Measurements from ENCODE around the gene GNAT1.
A peak's percentile ranks its signal among the peaks of the same experiment; 100 is the strongest.
"Not testable (repeated sequence)": the region's sequence is repeated elsewhere in the genome, so short reads cannot be mapped to it uniquely, and the experiment has no call there.

The GNAT1 gene

DNA sequence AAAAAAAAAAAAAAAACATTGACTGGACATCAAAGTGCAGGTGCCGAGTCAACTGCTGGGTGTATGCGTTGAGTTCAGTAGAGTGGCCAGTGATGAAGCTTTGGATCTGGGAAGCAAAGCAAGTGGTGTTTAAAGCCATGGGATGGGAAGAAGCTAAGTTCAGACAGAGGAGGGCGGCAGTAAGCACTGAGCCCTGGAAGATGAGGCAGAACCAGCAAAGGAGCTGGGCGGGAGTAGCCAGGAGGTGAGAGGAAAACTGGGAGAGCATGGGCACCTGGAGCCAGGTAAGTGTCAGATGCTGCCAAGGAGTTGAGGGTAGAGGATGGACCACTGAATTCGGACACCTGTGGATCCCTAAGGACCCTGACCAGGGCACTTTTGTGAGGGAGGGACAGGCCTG, 33.2 kb downstream of the GNAT1 start:
- DNase-seq: no peak

DNA sequence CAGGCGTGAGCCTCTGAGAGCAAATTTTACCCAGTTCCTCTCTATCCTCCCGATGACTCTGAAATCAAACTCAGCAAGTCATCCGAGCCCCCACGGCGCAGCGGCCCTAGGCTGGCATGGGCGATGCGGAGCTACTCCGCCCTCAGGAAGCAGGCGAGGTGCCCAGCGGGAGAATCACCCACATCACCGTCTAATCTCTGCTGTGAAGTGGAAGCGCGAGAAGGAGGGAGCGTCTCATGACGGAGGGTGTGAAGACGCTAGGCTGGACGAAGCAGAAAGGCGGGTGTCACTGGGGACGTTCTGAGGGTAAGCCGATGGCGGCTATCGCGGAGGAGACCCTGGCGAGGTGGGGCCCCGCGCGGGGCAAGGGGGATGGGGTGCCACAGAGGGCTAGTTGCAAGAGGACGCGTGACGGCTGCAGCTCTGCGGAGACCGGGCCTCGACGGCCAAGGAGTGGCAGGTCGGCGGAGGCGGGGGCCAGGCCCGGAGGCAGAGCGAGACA, 35.5 kb downstream of the GNAT1 start:
- peak; percentile 70 for DNase-seq

DNA sequence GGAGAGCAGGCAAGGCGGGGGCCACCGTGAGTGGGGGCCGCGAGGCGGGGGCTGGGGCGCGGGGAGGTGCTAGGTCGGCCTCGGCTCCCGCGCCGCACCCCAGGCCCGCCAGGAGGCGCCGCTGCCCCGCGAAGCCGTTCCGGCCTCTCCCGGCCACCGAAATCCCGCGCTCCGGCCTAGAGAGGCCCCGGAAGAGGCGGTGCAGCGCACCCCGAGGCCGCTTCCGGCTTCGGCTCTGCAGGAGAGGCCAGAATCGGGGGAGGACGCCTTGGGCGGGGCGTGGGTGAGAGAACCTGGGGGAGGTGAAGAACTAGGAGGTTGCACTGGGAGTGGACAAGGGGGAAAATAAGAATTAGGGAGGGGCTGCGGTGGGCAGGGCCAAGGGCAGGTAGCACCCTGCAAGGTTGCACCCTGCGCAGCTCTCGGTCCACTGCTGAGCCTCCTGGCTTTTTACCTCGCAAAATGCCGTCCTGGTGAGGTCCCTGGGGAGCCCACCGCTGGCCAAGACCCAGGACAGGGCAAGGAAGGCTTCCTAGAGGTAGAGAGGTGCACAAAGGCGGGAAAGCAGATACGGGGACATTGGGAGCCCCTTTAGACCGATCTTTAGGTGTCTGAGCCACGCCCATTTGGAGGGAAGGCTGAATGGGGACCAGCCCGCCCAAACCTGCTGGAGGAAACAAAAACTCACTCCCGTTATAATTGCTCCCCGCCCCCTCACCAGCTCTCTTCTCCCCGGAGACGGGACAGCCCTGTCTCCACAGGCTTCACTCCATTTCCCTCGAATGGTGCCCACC, 36.2 kb downstream of the GNAT1 start:
- peak; percentile 98 for DNase-seq

DNA sequence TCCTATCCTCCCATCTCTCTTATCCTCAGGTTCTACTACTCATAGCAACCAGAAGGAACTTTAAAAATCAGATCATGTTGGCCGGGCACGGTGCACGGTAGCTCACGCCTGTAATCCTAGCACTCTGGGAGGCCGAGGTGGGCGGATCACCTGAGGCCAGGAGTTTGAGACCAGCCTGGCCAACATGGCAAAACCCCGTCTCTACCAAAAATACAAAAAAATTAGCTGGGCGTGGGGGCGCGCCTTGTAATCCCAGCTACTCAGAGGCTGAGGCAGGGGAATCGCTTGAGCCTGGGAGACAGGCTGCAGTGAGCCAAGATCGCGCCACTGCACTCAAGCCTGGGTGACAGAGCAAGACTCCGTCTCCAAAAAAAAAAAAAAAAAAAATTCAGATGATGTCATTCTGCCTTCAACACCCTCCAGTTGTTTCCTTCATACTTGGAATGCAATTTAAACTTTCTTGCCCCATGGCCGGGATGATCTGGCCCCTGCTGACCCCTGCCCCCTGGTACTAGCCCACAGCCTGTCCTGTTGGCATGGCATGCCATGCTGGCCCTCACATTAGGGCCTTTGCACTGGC, 36.9 kb downstream of the GNAT1 start:
- DNase-seq: not testable (repeated sequence)

DNA sequence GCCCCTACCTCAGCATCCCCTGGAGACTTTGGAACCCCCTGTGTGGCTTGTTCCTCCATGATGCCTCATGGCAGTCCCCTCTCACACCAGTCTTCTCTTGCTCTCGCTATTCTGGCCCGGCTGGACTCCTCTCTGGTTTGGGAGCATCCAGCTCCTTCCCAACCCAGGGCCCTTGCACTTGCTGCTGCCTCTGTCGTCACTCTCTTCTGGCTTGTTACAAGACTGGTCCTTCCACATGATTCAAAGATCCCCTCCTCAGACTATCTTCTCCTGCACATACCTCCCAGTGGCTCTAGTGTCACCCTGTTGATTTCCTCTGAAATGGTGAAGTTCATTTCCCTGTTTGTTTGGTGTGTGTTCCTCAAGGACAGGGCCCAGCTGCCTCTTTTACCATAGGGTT, 38.1 kb downstream of the GNAT1 start:
- no peak for DNase-seq

DNA sequence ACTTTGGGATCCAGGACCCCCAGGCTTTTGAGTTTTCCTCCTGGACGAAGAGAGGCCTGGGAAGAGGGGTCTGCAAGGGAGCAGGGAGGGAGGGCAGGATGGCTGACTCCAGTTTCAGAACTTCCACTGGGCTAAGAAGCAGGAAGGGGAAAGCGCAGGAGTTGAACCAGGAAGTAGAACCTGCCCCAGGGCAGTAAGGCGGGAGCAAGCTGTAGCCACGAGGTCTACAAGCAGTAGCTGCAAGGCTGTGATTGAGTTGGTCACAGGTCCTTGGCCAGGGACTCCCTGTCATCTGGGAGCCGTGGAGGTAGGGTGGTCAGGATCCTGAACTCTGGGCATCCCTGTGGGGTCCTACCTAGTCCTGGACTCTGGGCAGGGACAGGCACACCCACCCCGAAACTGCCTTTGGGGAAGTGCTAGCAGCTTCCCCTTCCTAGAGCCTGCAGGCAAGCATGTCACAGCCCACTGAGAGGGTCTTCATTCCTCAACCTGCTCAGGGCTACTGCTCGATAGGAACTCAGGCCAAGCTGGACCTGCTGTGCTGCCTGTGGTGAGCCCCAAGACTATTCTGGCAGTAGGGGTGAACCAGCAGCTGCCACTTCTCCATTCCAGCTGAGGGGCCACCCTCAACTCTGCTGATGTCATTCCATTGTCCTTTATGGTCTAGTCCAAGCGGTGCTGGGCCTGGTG, 38.8 kb downstream of the GNAT1 start:
- DNase-seq: no peak

DNA sequence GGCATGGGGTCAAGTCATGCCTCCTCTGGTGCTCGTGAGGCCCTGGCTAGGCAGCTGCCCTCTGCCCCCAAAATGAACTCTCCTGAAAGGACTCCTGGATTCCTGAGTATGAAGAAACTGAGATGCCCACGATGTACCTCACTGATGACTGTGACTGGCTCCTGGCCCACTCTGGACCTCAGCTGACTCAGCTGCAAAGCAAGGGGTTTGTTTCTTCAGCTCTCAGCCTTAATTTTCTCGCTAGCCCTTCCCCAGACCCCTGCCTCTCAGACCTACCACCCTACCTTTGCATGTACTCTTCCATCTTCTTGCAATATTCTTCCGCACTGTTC, 39.4 kb downstream of the GNAT1 start:
- no peak for DNase-seq

DNA sequence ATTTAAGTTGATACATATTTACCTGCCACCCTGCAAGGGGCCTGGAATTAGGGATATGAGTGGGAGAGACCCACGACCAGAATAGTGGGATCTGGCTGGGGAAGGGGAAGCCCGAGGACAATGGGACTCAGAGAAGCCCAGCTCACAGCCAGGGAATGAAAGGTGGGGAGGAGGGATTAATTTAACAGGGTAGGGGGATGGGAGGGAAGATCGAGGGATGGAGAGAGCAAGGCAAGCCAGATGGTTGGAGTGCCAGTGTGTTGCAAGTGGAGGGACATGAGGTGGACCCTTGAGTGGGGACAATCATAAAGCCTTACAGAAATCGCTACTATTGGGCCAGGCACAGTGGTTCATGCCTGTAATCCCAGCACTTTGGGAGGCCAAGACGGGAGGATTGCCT, 40.2 kb downstream of the GNAT1 start:
- no peak for DNase-seq

DNA sequence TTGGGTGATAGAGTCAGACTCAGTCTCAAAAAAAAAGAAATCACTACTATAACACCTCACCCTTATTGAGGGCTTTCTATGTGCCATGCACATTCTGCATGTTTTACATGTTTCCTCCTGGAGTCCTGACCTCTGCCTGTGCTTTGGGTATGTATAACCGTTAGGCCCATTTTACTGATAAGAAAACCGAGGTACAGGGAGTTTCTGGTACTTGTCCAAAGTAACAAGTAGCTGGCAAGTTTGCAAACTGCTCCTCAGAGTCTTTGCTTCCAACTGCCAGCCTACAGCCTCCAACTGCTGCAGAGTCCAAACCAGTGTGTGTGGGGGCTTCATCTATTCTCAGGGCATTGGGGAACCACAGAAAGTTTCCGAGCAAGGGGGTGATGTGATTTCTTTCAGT, 40.9 kb downstream of the GNAT1 start:
- DNase-seq: no peak

DNA sequence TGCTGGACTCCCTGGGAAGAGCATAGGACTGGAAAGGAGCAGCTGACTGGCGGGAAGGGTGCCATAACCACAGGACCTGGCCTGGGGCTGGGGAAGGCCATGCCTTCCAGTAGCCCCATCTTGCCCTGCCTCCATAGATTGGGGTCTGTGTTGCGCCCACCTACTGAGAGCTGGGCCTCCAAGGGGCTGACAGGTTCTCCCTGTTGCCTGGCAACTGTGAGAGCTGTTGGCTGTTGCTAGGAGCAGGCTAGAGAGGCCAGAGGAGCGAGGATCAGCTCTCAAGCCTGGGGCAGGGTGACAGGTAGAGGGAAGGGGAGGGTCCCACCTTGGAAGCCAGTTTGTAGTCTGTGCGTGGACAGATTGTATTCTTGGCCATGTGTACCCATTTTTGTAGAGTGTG, 41.8 kb downstream of the GNAT1 start:
- no peak for DNase-seq

DNA sequence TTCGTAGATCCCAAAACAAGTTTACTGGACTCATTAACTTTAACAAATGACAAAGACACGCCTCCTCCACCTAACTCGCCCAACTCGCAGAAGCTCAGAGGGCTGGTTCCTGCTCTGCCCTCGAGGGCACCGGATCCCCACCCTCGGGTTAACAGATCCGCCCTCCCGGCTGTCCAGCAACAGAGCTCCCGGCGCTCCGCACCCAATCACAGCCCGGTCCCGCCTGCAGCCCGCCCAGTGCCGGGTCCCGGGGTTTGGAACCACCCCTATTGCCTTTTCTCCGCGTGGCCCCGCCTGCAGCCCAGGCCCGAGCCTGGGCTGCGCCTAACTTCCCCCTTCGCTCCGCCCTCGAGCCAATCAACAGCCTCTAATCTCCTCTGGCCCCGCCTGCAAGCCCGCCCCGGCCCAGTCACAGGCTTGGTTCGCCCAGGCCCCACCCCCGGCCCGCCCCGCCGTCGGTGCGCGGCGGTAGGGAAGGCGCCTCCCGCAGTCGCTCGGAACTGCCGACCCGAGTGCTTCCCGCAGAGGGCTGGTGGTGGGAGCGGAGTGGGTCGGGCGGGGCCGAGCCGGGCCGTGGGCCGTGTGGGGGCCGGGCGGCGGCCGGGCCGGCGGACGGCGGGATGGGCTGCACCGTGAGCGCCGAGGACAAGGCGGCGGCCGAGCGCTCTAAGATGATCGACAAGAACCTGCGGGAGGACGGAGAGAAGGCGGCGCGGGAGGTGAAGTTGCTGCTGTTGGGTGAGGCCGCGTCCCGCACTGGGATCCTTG, 44.5 kb downstream of the GNAT1 start, which contains the start of gene GNAI2:
Gene GNAI2, plus strand, starts transcription at position 489 of the 768 bp plus-strand sequence. Its CDS starts 132 bp downstream, at position 621.
- peak; percentile 100 for DNase-seq

DNA sequence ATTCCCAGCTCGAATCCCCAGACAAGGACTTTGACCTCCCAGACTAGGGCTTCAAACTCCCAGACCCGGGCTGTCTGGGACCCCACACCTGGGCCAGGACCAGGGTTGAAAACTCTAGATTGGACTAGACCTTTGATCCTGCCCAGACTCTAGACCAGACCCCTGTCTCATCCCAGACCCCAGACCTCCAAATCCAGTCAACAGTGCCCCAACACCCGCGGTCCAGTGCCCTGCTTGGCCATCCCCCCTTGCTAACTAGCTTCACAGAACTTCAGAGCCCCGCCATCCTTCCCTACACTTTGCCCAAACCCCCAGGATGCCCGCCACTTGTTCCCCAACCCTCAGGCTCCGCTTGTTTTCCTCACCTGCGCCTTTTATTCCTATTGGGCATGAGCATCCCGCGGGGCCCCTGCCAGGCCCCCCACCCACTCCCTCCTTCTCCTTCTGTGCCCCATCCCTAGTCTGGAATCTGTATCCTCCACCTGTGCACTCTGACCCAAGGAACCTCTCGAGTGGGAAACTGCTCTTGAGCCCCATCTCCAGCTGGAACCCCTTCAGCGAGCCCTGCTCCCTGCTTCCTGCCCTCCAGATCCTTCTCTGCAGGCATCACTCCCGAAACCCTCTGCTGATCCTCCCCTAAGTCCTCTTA, 45.2 kb downstream of the GNAT1 start:
- DNase-seq: no peak

DNA sequence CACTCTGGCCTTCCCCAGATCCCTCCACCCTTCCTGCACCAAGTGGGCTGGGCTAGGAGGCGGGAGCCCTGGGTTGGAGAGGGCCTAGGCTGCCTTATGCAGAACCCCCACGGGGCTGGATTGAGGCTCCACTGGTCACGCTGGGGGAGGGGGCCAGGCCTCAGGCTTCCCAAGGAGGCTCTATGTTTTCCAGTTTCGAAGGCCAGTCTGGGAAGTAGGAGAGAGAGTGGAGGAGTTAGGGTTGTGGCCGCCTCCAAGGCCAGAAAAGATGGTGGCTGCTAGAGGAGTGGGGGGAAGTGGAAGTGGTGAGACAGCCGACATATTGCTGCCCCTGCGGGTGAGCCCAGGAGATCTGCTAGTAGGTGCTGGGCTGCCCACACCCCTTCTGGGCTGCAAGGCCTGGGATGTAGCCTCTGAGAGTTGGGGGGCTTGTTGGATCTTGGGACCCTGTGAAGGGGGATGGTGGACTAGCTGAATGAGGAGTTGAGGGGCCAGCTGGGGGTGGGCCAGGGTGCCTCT, 45.8 kb downstream of the GNAT1 start:
- DNase-seq: no peak

DNA sequence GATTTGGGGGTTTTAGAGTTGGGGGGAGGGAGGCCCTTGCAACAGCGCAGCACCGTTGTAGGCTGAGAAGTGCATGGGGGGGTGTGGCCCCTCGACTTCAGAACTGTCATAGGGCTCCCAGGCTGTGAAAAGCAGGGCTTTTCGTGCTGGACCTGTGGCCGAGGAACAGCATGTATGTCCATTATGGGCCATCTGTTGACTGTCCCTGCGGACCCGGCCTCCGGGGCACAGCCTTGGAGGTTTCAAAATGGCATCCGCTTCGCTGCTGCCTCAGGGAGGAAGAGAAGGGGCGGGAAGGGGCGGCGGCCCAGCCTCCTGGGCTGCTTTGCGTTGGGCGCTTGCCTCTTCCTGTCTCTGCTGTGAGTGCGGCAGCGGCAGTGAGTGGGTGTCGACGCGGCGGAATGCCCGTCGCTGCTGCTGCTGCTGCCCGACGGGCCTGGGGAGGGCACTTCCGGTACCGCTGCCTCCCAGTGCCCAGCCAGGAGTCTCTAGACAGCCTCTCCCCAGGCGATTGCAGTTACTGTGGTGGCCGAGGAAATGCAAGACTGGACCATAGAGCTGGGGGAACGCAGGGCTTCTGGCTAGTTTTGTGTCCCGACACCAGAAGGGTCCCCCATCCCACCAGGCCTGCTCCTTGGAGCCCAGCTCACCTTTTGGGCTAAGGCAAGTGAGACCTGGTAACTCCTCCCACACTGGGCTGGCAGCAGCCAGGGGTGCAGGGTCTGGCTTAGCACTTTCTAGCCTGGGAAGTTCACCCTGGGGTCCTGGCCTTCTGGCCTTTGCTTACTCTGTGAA, 46.5 kb downstream of the GNAT1 start:
- DNase-seq: peak; percentile 95

DNA sequence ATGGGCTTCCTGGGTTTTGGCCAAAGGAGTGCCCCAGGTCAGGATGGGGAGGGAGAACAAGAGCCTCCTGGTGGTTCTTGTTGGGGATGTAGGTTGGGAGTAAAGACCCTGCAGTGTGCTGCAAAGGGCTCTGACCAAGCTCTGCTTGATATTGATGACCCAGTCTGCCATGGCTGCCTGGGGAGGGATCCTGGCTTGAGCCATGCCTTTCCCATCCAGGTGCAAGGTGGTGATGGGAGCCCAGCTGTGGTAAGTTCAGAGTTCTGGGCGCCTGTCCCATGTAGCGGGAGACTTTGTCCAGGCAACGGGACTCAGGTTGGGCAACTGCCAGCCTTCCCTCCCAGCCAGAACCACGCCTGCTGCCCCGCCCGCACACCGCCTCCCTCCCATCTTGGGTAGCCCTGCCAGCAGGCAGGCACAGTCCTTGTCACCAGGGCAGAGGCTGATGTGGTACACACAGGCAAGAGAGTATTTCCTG, 47.2 kb downstream of the GNAT1 start:
- DNase-seq: no peak

DNA sequence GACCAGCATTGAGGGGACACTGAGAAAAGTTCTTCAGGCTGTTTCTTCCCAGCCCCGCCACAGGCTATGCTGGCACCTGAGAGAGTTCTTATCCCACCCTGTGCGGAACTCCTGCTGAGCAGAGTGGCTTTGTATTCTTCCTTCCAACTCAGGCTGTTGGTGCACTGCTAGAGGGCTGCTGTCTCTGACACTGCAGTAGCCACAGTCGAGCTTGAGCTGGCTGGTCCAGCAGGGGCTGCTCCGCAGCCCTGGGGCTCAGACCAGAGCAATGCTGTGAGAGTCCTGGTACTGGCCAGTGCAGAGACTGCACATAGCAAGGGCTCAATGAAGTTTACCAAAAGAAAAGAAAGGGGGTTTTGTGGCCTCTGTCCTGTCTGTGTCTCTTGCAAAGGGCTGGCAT, 48.2 kb downstream of the GNAT1 start:
- DNase-seq: no peak

DNA sequence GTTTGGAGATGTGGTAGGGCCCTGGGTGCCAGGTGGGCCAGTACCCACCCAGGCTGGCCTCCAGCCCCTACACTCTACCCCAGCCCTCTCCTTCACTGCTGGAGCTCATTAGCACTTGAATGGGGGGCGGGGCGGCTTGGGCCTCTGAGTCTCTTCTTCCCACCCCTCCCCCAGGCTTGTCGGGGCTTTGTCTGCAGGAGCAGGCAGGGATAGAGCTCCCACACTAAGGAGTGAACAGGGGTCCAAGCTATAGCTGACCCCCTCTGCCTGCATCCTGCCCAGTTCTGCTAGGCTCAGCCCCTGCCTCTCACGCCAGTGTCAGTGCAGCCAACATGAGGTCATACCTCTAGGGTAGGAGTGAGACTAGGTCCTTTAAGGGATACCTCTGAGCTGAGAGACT, 49.8 kb downstream of the GNAT1 start:
- DNase-seq: no peak

DNA sequence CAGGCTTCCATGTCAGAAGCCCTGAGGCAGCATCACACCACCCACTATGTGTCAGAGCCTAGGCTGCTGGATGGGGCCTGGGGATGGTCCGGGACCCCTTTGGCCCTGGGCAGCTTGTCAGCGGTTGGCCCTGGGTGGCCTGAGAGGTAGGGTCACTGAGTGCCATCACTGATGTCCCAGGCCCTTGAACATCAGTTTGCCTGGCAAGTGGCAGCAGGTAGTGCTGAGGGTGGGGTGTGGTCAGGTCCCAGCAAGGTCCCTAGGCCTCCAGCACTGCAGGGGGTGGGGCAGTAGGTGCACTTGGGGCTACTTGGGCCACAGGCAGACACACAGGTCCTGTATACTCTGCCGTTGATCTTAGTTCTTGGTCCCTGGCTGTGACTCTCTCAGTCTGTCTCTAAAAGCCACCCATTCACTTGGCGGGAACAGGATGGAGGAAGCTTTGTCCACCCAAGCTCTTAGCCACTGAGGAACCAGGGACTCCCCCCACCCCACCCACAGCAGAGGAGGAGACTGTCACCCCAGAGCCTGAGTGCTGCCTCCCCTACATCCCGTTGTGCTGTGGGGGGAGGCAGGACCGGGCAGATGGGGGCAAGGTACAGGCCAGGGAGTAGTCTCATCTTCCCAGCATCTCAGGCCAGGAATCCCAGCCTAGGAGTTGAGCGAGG, 50.4 kb downstream of the GNAT1 start:
- DNase-seq: no peak

DNA sequence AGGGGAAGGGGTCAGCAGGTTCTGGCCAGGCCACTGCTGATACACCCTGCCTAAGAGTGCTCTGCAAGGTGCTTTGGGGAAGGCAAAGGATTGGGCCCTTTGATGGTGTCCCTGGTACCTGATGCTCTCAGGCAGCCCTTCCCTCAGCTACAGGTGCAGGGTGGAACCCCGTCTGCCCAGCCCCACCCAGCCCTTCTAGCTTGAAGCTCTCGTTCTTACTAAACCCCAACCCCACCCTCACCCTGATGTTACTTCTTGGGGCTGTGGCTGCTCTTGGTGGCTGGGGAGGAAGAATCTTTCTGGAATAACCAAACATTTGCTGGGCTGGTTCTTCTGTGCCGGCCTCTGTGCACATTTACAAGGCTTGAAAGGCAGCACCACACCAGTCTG, 51.0 kb downstream of the GNAT1 start:
- no peak for DNase-seq

DNA sequence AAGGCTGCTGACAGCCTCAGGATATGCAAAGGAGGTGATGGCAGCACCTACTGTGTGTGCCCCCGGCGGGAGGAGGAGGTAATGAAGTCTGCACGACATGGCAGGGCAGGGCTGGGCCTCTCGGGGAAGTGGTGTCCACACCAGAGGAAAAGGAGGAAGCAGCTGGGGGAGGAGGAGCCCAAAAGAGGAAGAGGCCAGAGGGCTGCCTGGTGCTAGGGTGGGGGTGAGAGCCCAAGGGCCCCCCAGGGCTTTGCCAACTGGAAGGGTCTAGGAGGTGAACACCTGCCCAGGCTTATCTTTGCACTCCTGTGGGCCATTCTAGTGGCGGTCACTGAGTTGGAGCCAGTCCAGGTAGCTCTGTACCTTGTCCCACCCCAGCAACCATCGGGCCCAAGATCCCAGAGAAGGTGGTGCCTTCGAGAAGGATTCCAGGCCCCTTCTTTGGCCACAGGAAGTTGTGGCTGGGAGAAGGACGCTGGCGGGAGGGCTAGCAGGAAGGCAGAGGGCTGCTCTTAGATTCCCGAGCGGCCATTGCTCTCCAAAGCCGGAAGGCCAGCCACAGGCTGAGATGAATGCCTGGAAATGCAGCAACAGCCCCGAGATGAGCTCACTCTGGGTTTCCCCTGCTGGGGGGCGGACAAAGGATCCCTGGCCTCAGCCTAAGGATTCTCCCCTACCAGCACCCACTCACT, 51.6 kb downstream of the GNAT1 start:
- no peak for DNase-seq
